ENCODE measurements around the gene CCL23.

Gene CCL23

DNA sequence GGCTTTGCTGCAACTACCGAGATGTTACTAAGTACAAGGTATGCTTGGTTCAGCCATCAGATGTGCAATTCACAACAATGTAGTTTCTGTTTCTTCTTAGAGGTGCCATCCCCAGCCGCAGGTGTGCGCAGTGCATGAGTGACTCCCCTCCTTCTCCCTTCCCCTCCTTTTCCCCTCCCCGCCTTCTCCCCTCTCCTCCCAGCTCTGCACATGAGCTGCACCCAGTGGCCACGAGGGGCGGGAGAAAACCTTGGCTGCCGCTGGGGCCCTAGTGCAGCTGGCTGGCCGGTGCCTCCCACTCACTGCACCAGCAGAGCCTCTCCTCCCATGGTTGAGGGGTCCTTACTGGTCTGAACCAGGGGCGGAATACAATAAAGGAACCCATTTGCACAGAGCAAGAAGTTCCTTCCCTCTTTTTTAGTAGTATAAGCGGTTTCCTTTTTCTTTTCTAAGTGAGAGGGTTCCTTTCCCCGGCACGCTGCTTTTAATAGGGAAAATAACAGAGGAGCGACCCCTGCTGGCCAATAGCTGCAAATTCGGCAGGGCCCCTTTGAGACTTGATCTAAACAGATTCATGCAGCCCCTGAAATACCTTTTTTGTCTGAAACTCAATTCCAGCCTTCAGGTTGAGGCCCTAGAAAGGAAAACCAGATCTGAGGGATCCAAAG, 8.6 kb downstream of the CCL23 start:
- peak; percentile 33 for DNase-seq (ENCODE audit: low read depth)
- TF ChIP-seq, protein P1, sequence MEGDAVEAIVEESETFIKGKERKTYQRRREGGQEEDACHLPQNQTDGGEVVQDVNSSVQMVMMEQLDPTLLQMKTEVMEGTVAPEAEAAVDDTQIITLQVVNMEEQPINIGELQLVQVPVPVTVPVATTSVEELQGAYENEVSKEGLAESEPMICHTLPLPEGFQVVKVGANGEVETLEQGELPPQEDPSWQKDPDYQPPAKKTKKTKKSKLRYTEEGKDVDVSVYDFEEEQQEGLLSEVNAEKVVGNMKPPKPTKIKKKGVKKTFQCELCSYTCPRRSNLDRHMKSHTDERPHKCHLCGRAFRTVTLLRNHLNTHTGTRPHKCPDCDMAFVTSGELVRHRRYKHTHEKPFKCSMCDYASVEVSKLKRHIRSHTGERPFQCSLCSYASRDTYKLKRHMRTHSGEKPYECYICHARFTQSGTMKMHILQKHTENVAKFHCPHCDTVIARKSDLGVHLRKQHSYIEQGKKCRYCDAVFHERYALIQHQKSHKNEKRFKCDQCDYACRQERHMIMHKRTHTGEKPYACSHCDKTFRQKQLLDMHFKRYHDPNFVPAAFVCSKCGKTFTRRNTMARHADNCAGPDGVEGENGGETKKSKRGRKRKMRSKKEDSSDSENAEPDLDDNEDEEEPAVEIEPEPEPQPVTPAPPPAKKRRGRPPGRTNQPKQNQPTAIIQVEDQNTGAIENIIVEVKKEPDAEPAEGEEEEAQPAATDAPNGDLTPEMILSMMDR (IDR thresholded peaks at IDR 0.05; ENCODE audit: low read length, missing control alignments), result peak; percentile 50
- H3K4me3 ChIP-seq (replicated peaks; ENCODE audit: low read depth, low read length), result no peak overlapping the region

- H3K4me3 ChIP-seq (replicated peaks; ENCODE audit: low read depth, low read length), result no peak overlapping the region
- DNase-seq (ENCODE audit: low read depth), result no peak
- TF ChIP-seq, protein P1 (IDR thresholded peaks at IDR 0.05; ENCODE audit: low read length, missing control alignments), result no peak
These were observed 13.1 kb downstream of the CCL23 start for GRCh38 chr17:36004594-36005108.

GRCh38 chr17:36002631-36003030, 15.1 kb downstream of the CCL23 start:
- TF ChIP-seq, protein P1 (IDR thresholded peaks at IDR 0.05; ENCODE audit: low read length, missing control alignments), result no peak
- H3K4me3 ChIP-seq (replicated peaks; ENCODE audit: low read depth, low read length), result no peak overlapping the region
- DNase-seq (ENCODE audit: low read depth), result no peak

GRCh38 chr17:36001862-36002603, 15.7 kb downstream of the CCL23 start:
- no peak for DNase-seq (ENCODE audit: low read depth)
- TF ChIP-seq, protein P1 (IDR thresholded peaks at IDR 0.05; ENCODE audit: low read length, missing control alignments), result no peak

DNA sequence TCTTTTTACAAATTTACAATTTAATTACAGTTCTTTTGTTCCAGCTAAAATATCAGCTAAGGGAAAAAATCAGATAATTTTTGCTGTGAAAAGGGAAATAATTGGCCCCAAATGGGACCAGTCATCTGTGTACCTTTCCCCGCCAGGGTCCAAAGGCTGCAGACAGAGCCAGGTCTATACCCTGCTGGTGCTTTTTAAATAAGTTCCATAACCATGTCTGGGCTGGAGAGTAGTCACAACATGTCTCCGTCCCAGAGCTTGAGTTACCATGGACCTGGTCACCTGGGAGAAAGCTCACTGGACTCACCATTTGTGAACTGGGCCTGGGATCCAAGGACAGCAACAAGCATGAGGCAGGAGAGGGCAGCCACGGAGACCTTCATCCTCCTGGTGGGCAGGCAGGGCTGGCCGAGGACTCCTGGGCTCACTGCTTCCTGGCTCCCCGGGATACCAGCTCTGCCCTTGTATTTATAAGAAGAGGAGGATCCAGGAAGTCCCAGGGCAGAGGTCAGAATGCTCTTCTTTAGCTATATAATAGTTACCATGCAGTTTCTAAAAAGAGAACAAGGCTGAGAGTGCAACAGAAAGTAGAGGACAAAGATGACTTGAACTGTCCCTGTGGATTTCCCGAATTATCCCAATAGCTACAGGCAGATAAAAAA, 16.5 kb downstream of the CCL23 start, which contains the start of gene CCL15:
TSS of gene CCL15 (minus strand) at position 444 of the 662 bp plus-strand sequence. CDS start at position 383, 61 bp downstream.
- H3K4me3 ChIP-seq (replicated peaks; ENCODE audit: low read depth, low read length), result no peak within 1 kb of the TSS
- no peak for DNase-seq (ENCODE audit: low read depth)
- TF ChIP-seq, protein P1 (IDR thresholded peaks at IDR 0.05; ENCODE audit: low read length, missing control alignments), result no peak

More at GRCh38 chr17:36001862-36002603, 15.7 kb downstream of the CCL23 start:
- H3K4me3 ChIP-seq (replicated peaks; ENCODE audit: low read depth, low read length), result no peak overlapping the region

DNA sequence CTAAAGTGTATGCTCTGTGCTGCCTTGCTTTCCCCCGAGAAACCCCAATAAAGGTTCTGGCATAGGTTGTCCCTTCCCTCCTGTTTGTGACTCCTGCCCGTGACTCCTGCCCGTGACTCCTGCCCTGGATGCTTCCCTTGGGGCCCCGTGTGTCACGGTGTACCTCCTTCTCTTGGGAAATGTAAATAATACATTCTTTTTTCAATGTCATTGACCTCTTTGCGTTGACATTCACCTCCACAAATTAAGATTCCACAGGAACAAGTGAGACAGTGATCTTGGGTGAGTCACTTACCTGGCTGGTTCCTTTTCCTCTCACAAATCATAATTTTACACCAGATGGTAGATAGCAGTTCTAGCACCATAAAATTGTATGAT, 17.1 kb downstream of the CCL23 start:
- TF ChIP-seq, protein P1 (IDR thresholded peaks at IDR 0.05; ENCODE audit: low read length, missing control alignments), result no peak
- DNase-seq (ENCODE audit: low read depth), result no peak
- no peak overlapping the region for H3K4me3 ChIP-seq (replicated peaks; ENCODE audit: low read depth, low read length)

Measured in fibroblast of pulmonary artery (primary cell).